Kidney (tissue), 14 donors: ENCODE measurements around the gene GALNT18. TPM values are rescaled to one million over a fixed set of nuclear protein-coding genes. Genes with fewer than 3 reads are reported as not detected.
A peak's percentile ranks its signal among the peaks of the same experiment; 100 is the strongest.

Experiments used
- DNase-seq, 5 donors: peaks; one replicate each; pipeline ENCODE4 v3.0.0-alpha.2; 2013 to 2020
- FAIRE-seq: peaks from 2 replicates; lab custom pipeline; 2012; peaks lifted over from hg19 to GRCh38; lab: Jason Lieb, UNC
- H3K27ac ChIP-seq, 2 donors: one replicate each; pipeline ENCODE4 v1.7.0; 2013; ENCODE audit warnings: low read depth in 2 of 2, low read length in 2 of 2, inconsistent platforms in 1 of 2
- H3K27me3 ChIP-seq: one replicate; pipeline ENCODE4 v1.7.1; 2013; ENCODE audit warnings: low read length, inconsistent platforms; ENCODE audit not compliant: control insufficient read depth, insufficient read depth
- H3K36me3 ChIP-seq, 3 donors: one replicate each; pipeline versions ENCODE4 v1.7.0 to v1.7.1; 2013; ENCODE audit warnings: low read length in 3 of 3, control low read depth in 1 of 3, inconsistent platforms in 1 of 3; ENCODE audit not compliant: insufficient read depth in 3 of 3, control insufficient read depth in 2 of 3
- H3K4me1 ChIP-seq, 3 donors: one replicate each; pipeline versions ENCODE4 v1.7.0 to v1.7.1; 2013; ENCODE audit warnings: low read length in 3 of 3, inconsistent platforms in 1 of 3, low read depth in 1 of 3; ENCODE audit not compliant: control insufficient read depth in 2 of 3, insufficient read depth in 2 of 3
- H3K4me3 ChIP-seq, 3 donors: one replicate each; pipeline versions ENCODE4 v1.7.0 to v1.8.1; 2013; ENCODE audit warnings: low read length in 3 of 3, control low read depth in 1 of 3, inconsistent platforms in 1 of 3
- H3K9ac ChIP-seq, 3 donors: one replicate each; pipeline versions ENCODE4 v1.7.0 to v1.7.1; 2013; ENCODE audit warnings: low read length in 3 of 3, control low read depth in 1 of 3, inconsistent platforms in 1 of 3
- H3K9me3 ChIP-seq, 3 donors: one replicate each; pipeline versions ENCODE4 v1.7.0 to v1.7.1; 2013; ENCODE audit warnings: low read length in 3 of 3, control low read depth in 1 of 3, inconsistent platforms in 1 of 3; ENCODE audit not compliant: control insufficient read depth in 2 of 3, insufficient read depth in 1 of 3
- intact Hi-C: fragments of 100-400 bp; cut with DNase I; formaldehyde crosslinking; loops from one replicate; pipeline ENCODE4 v1.11.1; 2022
- polyA plus RNA-seq: library from polyadenylated mRNA; stranded (reverse); fragments of 350-450 nt; fragmentation: Illumina TruSeq; extraction: RNeasy Lipid Tissue Mini Kit (QIAGEN cat#74804); gene quantifications from one replicate; pipeline ENCODE4 v1.2.3, GENCODE V29; 2014; ENCODE audit warnings: low read depth, low replicate concordance; ENCODE audit not compliant: insufficient read depth
- total RNA-seq: library from RNA; stranded (reverse); fragmentation: NEBNext Ultra II Directional; extraction: Animal tissue kit (Norgen Biotek cat#: 25700); gene quantifications from one replicate; pipeline ENCODE4 v1.2.1, GENCODE V29; 2021
- TF ChIP-seq, protein P1 (sequence below): IDR thresholded peaks from 3 replicates; pipeline ENCODE4 v1.5.1; 2012; ENCODE audit warnings: mild to moderate bottlenecking, moderate library complexity, borderline replicate concordance; ENCODE audit not compliant: insufficient read depth; ENCODE audit errors: extremely low read depth
- donor health status: control.
- donor health status: control.
- donor health status: control.
- donor health status: control.
- donor health status: control.
- donor health status: DM: yes; HTN: yes; CAD: no.
- donor health status: Normal renal cell carcinoma (clear cell type).

The GALNT18 gene
- total and polyA plus RNA-seq, 2 donors from 2014 or later, result 27.2 to 42.1 TPM

DNA sequence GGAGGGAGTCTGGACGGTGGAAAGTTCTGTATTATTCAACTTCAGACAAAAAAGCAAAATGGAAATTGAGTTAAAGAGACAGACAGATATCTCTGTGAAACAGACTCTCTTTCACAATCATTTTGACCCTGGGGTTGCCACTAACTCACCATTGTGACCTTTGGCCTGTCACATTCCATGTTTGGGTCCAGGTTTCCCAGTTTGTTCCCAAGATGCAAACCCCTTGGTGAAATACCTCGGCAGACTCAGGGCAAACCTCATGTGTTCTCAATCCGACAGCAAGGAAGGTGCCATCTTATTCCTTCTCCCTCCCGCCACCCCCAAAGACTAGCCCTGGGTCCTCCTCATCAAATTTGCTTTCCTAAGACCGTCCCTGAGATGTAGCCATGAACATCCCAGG, 41.8 kb downstream of the GALNT18 start:
- Histone ChIP-seq H3K27ac (no peak overlapping the region), H3K9me3 (no peaks in the 10 kb centered on the region), H3K4me3 (no peak overlapping the region), H3K27me3 (no peaks in the 10 kb centered on the region), H3K4me1 (peaks cover 0 to 28% (median 18%) of the 10 kb centered on the region in 3 donors), H3K36me3 (no peaks in the 10 kb centered on the region), H3K9ac (no peak overlapping the region)
- TF ChIP-seq, protein P1, sequence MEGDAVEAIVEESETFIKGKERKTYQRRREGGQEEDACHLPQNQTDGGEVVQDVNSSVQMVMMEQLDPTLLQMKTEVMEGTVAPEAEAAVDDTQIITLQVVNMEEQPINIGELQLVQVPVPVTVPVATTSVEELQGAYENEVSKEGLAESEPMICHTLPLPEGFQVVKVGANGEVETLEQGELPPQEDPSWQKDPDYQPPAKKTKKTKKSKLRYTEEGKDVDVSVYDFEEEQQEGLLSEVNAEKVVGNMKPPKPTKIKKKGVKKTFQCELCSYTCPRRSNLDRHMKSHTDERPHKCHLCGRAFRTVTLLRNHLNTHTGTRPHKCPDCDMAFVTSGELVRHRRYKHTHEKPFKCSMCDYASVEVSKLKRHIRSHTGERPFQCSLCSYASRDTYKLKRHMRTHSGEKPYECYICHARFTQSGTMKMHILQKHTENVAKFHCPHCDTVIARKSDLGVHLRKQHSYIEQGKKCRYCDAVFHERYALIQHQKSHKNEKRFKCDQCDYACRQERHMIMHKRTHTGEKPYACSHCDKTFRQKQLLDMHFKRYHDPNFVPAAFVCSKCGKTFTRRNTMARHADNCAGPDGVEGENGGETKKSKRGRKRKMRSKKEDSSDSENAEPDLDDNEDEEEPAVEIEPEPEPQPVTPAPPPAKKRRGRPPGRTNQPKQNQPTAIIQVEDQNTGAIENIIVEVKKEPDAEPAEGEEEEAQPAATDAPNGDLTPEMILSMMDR, result no peak
- no peak for DNase-seq
- intact Hi-C loops, result no loop called here
- no peak for FAIRE-seq

DNA sequence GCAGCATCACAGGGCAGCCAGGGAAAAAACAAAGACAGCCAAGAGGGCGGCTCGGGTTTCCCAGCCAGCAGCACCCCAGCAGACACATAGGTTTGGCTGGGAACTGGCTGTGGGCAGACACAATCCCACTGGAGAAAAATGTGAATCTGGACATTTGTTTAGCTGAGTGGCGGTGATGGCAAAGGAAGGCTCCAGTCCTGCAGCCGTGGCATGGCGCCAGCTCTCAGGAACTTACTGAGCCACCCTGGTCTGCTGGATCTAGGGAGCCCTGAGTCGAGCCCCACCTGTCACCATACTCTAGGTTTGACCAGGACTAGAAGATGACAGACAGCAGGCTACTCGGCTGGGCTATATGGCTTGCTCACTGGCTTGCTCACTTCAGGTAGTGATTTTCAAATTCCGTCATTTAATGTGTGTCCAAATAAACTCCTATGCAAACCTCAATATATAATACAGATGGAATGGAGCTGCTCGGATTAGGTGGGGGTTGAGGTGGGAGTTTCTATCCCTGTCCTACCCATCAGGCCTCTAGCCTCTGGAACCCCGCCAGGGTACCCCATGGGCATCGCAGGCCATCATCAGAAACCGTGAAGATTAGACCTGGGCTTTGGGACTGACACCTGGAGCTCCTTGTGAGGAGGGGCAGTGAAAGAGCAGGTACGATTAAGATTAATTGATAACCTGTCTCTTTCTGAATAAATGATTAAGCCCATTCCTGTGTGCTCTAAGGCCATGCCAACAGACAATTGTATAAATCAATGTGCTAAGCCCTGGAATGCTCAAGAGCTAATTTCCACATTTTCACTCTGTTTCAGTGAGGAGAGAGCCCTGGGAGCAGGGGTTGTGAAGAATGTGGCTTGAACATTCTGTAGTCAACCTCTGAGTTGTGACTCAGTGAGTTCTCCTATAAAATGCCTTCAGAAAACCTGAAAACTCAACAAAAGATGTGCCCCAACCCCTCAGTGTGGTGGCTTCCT, 42.5 kb downstream of the GALNT18 start:
- TF ChIP-seq, protein P1, result no peak
- no peaks in the 10 kb centered on the region for H3K9me3 ChIP-seq
- intact Hi-C loops, result no loop called here
- DNase-seq, result no peak
- H3K27ac ChIP-seq, result peak overlapping the region in 1 of 2 donors; percentile 7
- no peaks in the 10 kb centered on the region for H3K36me3 ChIP-seq
- H3K27me3 ChIP-seq, result no peaks in the 10 kb centered on the region
- H3K9ac ChIP-seq, result no peak overlapping the region
- no peak for FAIRE-seq
- no peak overlapping the region for H3K4me3 ChIP-seq
- peaks cover 0 to 28% (median 18%) of the 10 kb centered on the region in 3 donors for H3K4me1 ChIP-seq

DNA sequence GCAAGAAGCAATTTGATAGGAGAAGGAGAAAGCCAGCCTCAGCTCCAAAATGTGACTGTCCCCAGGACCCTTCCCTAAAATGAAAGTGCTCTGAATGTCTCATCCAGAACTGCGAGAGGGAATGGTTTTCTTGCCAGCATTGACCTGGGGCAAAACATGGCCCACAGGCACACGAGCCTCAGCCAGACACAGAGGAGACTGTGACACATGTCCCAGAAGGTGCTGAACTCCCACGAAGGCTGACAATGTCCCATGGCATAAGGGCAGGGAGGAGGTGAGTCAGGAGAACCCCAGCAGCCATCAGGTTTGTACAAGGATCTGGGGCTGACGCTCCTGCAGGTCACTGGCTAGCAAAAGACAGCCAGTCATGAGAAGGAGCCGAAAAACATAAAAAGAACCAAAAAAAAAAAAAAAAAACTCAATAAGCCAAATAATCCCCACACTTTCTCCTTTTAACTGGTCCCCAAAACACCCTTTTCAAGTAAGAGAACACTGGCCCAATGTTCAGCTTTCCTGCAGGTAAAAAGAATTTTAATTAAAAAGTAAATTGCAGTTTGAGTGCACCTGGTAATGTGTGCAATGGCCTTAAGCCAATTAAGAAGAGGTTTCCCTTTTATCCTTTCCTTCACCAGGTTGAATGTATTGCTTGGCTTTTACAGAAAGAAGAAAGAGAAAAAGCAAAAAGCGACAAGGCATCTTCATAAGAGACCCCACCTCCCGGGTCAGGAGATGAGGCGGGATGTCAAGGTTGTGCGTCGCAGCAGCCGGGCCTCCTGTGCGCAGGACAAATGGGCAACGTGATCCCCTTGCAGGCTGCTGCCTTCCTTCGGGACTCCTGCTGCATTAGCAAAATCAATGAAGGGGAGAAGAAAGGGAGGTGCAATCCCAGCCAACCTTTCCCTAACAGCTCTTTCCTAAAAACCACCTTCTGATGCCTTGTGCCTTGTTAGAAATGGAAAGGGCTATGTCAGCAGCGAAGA, 43.6 kb downstream of the GALNT18 start:
- Histone ChIP-seq H3K4me3 (no peak overlapping the region), H3K9ac (no peak overlapping the region), H3K4me1 (peaks cover 0 to 23% (median 18%) of the 10 kb centered on the region in 3 donors), H3K9me3 (no peaks in the 10 kb centered on the region), H3K36me3 (no peaks in the 10 kb centered on the region), H3K27ac (peak overlapping the region in 1 of 2 donors; percentile 7), H3K27me3 (no peaks in the 10 kb centered on the region)
- TF ChIP-seq, protein P1, result no peak
- intact Hi-C loops, result no loop called here
- peak in 3 of 5 donors; percentile 45 to 58 (median 53) for DNase-seq
- FAIRE-seq, result no peak
